Mammary epithelial cell (primary cell): ENCODE results near the gene CA9.

Source experiments
- CTCF ChIP-seq, 2 donors: IDR thresholded peaks in 1 of 2; conservative IDR thresholded peaks in 1 of 2; 2 replicates each; pipeline ENCODE4 v1.5.1; 2011 to 2012; ENCODE audit warnings: inconsistent platforms in 2 of 2, low read length in 2 of 2, mild to moderate bottlenecking in 2 of 2, control low read depth in 1 of 2, low read depth in 1 of 2; ENCODE audit not compliant: insufficient read depth in 1 of 2; ENCODE audit errors: extremely low read depth in 1 of 2
- EZH2 ChIP-seq: IDR thresholded peaks from 2 replicates; pipeline ENCODE4 v1.6.1; 2012; ENCODE audit warnings: low read length, inconsistent platforms, borderline replicate concordance

DNA sequence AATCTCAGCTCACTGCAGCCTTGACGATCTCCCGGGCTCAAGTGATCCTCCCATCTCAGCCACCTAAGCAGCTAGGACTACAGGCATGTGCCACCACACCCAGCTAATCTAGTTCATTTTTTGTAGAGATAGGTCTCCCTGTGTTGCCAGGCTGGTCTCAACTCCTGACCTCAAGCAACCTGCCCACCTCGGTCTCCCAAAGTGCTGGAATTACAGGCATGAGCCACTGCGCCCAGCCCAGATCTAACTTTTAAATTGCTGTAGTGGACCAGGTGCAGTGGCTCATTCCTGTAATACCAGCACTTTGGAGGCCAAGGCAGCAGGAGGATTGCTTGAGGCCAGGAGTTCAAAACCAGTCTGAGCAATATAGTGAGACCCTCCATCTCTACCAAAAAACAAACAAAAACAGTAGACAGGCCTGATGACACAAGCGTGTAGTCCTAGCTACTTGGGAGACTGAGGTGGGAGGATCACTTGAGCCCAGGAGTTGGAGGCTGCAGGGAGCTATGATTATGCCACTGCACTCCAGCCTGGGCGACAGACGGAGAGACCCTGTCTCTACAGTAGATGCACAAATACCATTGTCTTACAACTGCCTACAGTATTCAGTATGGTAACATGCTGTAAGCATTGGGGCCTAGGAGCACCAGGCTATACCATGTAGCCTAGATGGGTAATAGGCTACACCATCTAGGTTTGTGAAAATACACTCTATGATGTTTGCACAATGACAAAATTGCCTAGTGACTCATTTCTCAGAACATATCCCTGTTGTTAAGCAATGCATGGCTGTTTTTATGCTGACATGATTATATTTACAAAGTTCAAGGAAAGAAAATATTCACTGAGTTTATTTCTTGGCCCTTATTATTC is 21.5 kb upstream of the CA9 start:
- TF ChIP-seq EZH2 (no peak), CTCF (conservative IDR thresholded peaks at IDR 0.05 in 1 of 2, IDR thresholded peaks at IDR 0.05 in 1 of 2; ENCODE audit: extremely low read depth in 1 of 2, insufficient read depth in 1 of 2, low read depth in 1 of 2, low read length in 2 of 2) (no peak)
